ENCODE results near the gene WNT2.

The WNT2 gene

GRCh38 chr7:117282239-117282812 is 40.5 kb downstream of the WNT2 start:
- Mint-ChIP-seq H3K9me3 (no peaks in the 10 kb centered on the region), H3K4me3 (no peak overlapping the region)

GRCh38 chr7:117281562-117281961 is 41.3 kb downstream of the WNT2 start:
- no peaks in the 10 kb centered on the region for H3K36me3 Mint-ChIP-seq (ENCODE audit: low read depth)
- H3K27me3 Mint-ChIP-seq = no peaks in the 10 kb centered on the region
- H3K4me1 Mint-ChIP-seq (ENCODE audit: low read depth) = no peaks in the 10 kb centered on the region
- H3K27ac Mint-ChIP-seq = no peak overlapping the region
- no peaks in the 10 kb centered on the region for H3K9me3 Mint-ChIP-seq
- H3K4me3 Mint-ChIP-seq = no peak overlapping the region

More at GRCh38 chr7:117282239-117282812, 40.5 kb downstream of the WNT2 start:
- no peak overlapping the region for H3K27ac Mint-ChIP-seq
- no peaks in the 10 kb centered on the region for H3K27me3 Mint-ChIP-seq
- no peaks in the 10 kb centered on the region for H3K4me1 Mint-ChIP-seq (ENCODE audit: low read depth)
- no peaks in the 10 kb centered on the region for H3K36me3 Mint-ChIP-seq (ENCODE audit: low read depth)

- H3K27me3 Mint-ChIP-seq = peaks cover 4% of the 10 kb centered on the region
- H3K4me1 Mint-ChIP-seq (ENCODE audit: low read depth) = no peaks in the 10 kb centered on the region
- no peak overlapping the region for H3K27ac Mint-ChIP-seq
- H3K36me3 Mint-ChIP-seq (ENCODE audit: low read depth) = no peaks in the 10 kb centered on the region
- H3K4me3 Mint-ChIP-seq = no peak overlapping the region
- no peaks in the 10 kb centered on the region for H3K9me3 Mint-ChIP-seq
Measured at GRCh38 chr7:117279931-117280557, 42.8 kb downstream of the WNT2 start.

GRCh38 chr7:117279203-117279602 is 43.7 kb downstream of the WNT2 start:
- H3K36me3 Mint-ChIP-seq (ENCODE audit: low read depth) = no peaks in the 10 kb centered on the region
- H3K4me3 Mint-ChIP-seq = no peak overlapping the region
- H3K9me3 Mint-ChIP-seq = no peaks in the 10 kb centered on the region
- no peaks in the 10 kb centered on the region for H3K4me1 Mint-ChIP-seq (ENCODE audit: low read depth)
- H3K27ac Mint-ChIP-seq = no peak overlapping the region
- peaks cover 4% of the 10 kb centered on the region for H3K27me3 Mint-ChIP-seq

GRCh38 chr7:117278040-117278439 is 44.8 kb downstream of the WNT2 start:
- no peak overlapping the region for H3K4me3 Mint-ChIP-seq
- no peaks in the 10 kb centered on the region for H3K9me3 Mint-ChIP-seq
- H3K27me3 Mint-ChIP-seq = peaks cover 4% of the 10 kb centered on the region
- H3K36me3 Mint-ChIP-seq (ENCODE audit: low read depth) = no peaks in the 10 kb centered on the region
- no peak overlapping the region for H3K27ac Mint-ChIP-seq
- H3K4me1 Mint-ChIP-seq (ENCODE audit: low read depth) = no peaks in the 10 kb centered on the region

- no peaks in the 10 kb centered on the region for H3K36me3 Mint-ChIP-seq (ENCODE audit: low read depth)
- no peak overlapping the region for H3K27ac Mint-ChIP-seq
- H3K9me3 Mint-ChIP-seq = no peaks in the 10 kb centered on the region
- H3K4me3 Mint-ChIP-seq = no peak overlapping the region
- no peaks in the 10 kb centered on the region for H3K4me1 Mint-ChIP-seq (ENCODE audit: low read depth)
- peaks cover 4% of the 10 kb centered on the region for H3K27me3 Mint-ChIP-seq
Measured at GRCh38 chr7:117277576-117277975, 45.3 kb downstream of the WNT2 start.

- Mint-ChIP-seq H3K27ac (no peak overlapping the region), H3K4me3 (no peak overlapping the region), H3K27me3 (peaks cover 14% of the 10 kb centered on the region), H3K9me3 (no peaks in the 10 kb centered on the region), H3K4me1 (ENCODE audit: low read depth) (no peaks in the 10 kb centered on the region), H3K36me3 (ENCODE audit: low read depth) (no peaks in the 10 kb centered on the region)
Measured at GRCh38 chr7:117274951-117275350, 47.9 kb downstream of the WNT2 start.

GRCh38 chr7:117273814-117274225 is 49.0 kb downstream of the WNT2 start:
- H3K27ac Mint-ChIP-seq = no peak overlapping the region
- peaks cover 14% of the 10 kb centered on the region for H3K27me3 Mint-ChIP-seq
- H3K4me3 Mint-ChIP-seq = no peak overlapping the region
- no peaks in the 10 kb centered on the region for H3K9me3 Mint-ChIP-seq
- no peaks in the 10 kb centered on the region for H3K4me1 Mint-ChIP-seq (ENCODE audit: low read depth)
- H3K36me3 Mint-ChIP-seq (ENCODE audit: low read depth) = no peaks in the 10 kb centered on the region

GRCh38 chr7:117273325-117273724 is 49.5 kb downstream of the WNT2 start:
- no peak overlapping the region for H3K27ac Mint-ChIP-seq
- H3K27me3 Mint-ChIP-seq = peaks cover 14% of the 10 kb centered on the region
- no peak overlapping the region for H3K4me3 Mint-ChIP-seq
- no peaks in the 10 kb centered on the region for H3K9me3 Mint-ChIP-seq
- H3K4me1 Mint-ChIP-seq (ENCODE audit: low read depth) = no peaks in the 10 kb centered on the region
- no peaks in the 10 kb centered on the region for H3K36me3 Mint-ChIP-seq (ENCODE audit: low read depth)

GRCh38 chr7:117272017-117272759 is 50.7 kb downstream of the WNT2 start:
- Mint-ChIP-seq H3K36me3 (ENCODE audit: low read depth) (no peaks in the 10 kb centered on the region), H3K9me3 (no peaks in the 10 kb centered on the region), H3K27ac (no peak overlapping the region), H3K27me3 (peaks cover 14% of the 10 kb centered on the region), H3K4me3 (no peak overlapping the region), H3K4me1 (ENCODE audit: low read depth) (no peaks in the 10 kb centered on the region)

GRCh38 chr7:117271566-117271965 is 51.3 kb downstream of the WNT2 start:
- H3K36me3 Mint-ChIP-seq (ENCODE audit: low read depth) = no peaks in the 10 kb centered on the region
- H3K4me1 Mint-ChIP-seq (ENCODE audit: low read depth) = no peaks in the 10 kb centered on the region
- no peak overlapping the region for H3K27ac Mint-ChIP-seq
- no peak overlapping the region for H3K4me3 Mint-ChIP-seq
- no peaks in the 10 kb centered on the region for H3K9me3 Mint-ChIP-seq
- peaks cover 14% of the 10 kb centered on the region for H3K27me3 Mint-ChIP-seq

GRCh38 chr7:117270371-117270770 is 52.5 kb downstream of the WNT2 start:
- H3K9me3 Mint-ChIP-seq = no peaks in the 10 kb centered on the region
- H3K27ac Mint-ChIP-seq = no peak overlapping the region
- no peaks in the 10 kb centered on the region for H3K36me3 Mint-ChIP-seq (ENCODE audit: low read depth)
- peaks cover 10% of the 10 kb centered on the region for H3K27me3 Mint-ChIP-seq
- no peak overlapping the region for H3K4me3 Mint-ChIP-seq
- no peaks in the 10 kb centered on the region for H3K4me1 Mint-ChIP-seq (ENCODE audit: low read depth)

- Mint-ChIP-seq H3K36me3 (ENCODE audit: low read depth) (no peaks in the 10 kb centered on the region), H3K4me1 (ENCODE audit: low read depth) (no peaks in the 10 kb centered on the region), H3K4me3 (no peak overlapping the region), H3K27ac (no peak overlapping the region), H3K27me3 (peaks cover 10% of the 10 kb centered on the region), H3K9me3 (no peaks in the 10 kb centered on the region)
Measured at GRCh38 chr7:117269886-117270285, 53.0 kb downstream of the WNT2 start.

GRCh38 chr7:117269417-117269816 is 53.4 kb downstream of the WNT2 start:
- Mint-ChIP-seq H3K9me3 (no peaks in the 10 kb centered on the region), H3K4me3 (no peak overlapping the region), H3K4me1 (ENCODE audit: low read depth) (no peaks in the 10 kb centered on the region), H3K36me3 (ENCODE audit: low read depth) (no peaks in the 10 kb centered on the region), H3K27me3 (peaks cover 10% of the 10 kb centered on the region), H3K27ac (no peak overlapping the region)

GRCh38 chr7:117264716-117265115 is 58.1 kb downstream of the WNT2 start:
- Mint-ChIP-seq H3K4me3 (no peak overlapping the region), H3K27ac (no peak overlapping the region), H3K4me1 (ENCODE audit: low read depth) (no peaks in the 10 kb centered on the region), H3K36me3 (ENCODE audit: low read depth) (no peaks in the 10 kb centered on the region), H3K27me3 (peaks cover 6% of the 10 kb centered on the region), H3K9me3 (no peaks in the 10 kb centered on the region)

All from stimulated activated naive CD8-positive, alpha-beta T cell treated with anti-CD3 and anti-CD28 coated beads, Interleukin-15, Interleukin-2, amounts not matched to agents 100 ng/mL and 50 ng/mL, for 24 hours (primary cell).